ENCODE results near the gene TMEM154.

TMEM154 gene

DNA sequence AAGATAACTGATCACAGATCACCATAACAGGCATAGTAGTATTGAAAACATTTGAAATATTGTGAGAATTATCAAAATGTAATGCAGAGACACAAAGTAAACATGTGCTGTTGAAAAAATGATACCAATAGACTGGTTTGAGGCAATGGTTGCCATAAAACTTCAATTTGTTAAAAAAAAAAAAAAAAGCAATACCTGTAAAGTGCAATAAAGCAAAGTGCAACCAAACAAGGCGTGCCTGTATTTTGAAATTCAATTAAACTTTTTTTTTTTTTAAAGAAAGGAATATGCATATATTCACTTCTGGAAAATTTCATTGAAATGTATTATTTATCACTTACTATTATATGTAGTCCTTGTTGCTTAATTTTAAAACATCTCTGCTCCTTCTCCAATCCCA, 27.7 kb downstream of the TMEM154 start:
- no peaks in the 10 kb centered on the region for H3K79me2 ChIP-seq (ENCODE audit: control insufficient read depth, insufficient read depth, low read length, unreplicated experiment)

GRCh38 chr4:152651473-152652060, 28.2 kb downstream of the TMEM154 start:
- Histone ChIP-seq H3K79me2 (ENCODE audit: control insufficient read depth, insufficient read depth, low read length, unreplicated experiment) (no peaks in the 10 kb centered on the region), H3K27me3 (ENCODE audit: insufficient read depth, low read length) (no peaks in the 10 kb centered on the region), H3K4me1 (ENCODE audit: control insufficient read depth, insufficient read depth, low read length, unreplicated experiment) (no peaks in the 10 kb centered on the region), H3K4me3 (ENCODE audit: low read depth, low read length) (no peak overlapping the region), H3K27ac (ENCODE audit: low read depth, low read length) (no peak overlapping the region), H2AFZ (ENCODE audit: low read length, unreplicated experiment) (no peak overlapping the region), H3K36me3 (ENCODE audit: insufficient read depth, low read length) (no peaks in the 10 kb centered on the region)

More for the DNA sequence above, 27.7 kb downstream of the TMEM154 start:
- Histone ChIP-seq H3K27ac (ENCODE audit: low read depth, low read length) (no peak overlapping the region), H3K4me1 (ENCODE audit: control insufficient read depth, insufficient read depth, low read length, unreplicated experiment) (no peaks in the 10 kb centered on the region), H3K36me3 (ENCODE audit: insufficient read depth, low read length) (no peaks in the 10 kb centered on the region), H2AFZ (ENCODE audit: low read length, unreplicated experiment) (no peak overlapping the region), H3K27me3 (ENCODE audit: insufficient read depth, low read length) (no peaks in the 10 kb centered on the region), H3K4me3 (ENCODE audit: low read depth, low read length) (no peak overlapping the region)

GRCh38 chr4:152646221-152646620, 33.6 kb downstream of the TMEM154 start:
- Histone ChIP-seq H3K79me2 (ENCODE audit: control insufficient read depth, insufficient read depth, low read length, unreplicated experiment) (no peaks in the 10 kb centered on the region), H3K4me3 (ENCODE audit: low read depth, low read length) (no peak overlapping the region), H3K4me1 (ENCODE audit: control insufficient read depth, insufficient read depth, low read length, unreplicated experiment) (no peaks in the 10 kb centered on the region), H3K27ac (ENCODE audit: low read depth, low read length) (no peak overlapping the region), H3K27me3 (ENCODE audit: insufficient read depth, low read length) (no peaks in the 10 kb centered on the region), H2AFZ (ENCODE audit: low read length, unreplicated experiment) (no peak overlapping the region), H3K36me3 (ENCODE audit: insufficient read depth, low read length) (no peaks in the 10 kb centered on the region)

- no peaks in the 10 kb centered on the region for H3K27me3 ChIP-seq (ENCODE audit: insufficient read depth, low read length)
- H3K4me1 ChIP-seq (ENCODE audit: control insufficient read depth, insufficient read depth, low read length, unreplicated experiment) = no peaks in the 10 kb centered on the region
- H3K36me3 ChIP-seq (ENCODE audit: insufficient read depth, low read length) = no peaks in the 10 kb centered on the region
- no peak overlapping the region for H3K27ac ChIP-seq (ENCODE audit: low read depth, low read length)
- no peaks in the 10 kb centered on the region for H3K79me2 ChIP-seq (ENCODE audit: control insufficient read depth, insufficient read depth, low read length, unreplicated experiment)
- H2AFZ ChIP-seq (ENCODE audit: low read length, unreplicated experiment) = no peak overlapping the region
- H3K4me3 ChIP-seq (ENCODE audit: low read depth, low read length) = no peak overlapping the region
Measured at GRCh38 chr4:152644130-152644529, 35.7 kb downstream of the TMEM154 start.

DNA sequence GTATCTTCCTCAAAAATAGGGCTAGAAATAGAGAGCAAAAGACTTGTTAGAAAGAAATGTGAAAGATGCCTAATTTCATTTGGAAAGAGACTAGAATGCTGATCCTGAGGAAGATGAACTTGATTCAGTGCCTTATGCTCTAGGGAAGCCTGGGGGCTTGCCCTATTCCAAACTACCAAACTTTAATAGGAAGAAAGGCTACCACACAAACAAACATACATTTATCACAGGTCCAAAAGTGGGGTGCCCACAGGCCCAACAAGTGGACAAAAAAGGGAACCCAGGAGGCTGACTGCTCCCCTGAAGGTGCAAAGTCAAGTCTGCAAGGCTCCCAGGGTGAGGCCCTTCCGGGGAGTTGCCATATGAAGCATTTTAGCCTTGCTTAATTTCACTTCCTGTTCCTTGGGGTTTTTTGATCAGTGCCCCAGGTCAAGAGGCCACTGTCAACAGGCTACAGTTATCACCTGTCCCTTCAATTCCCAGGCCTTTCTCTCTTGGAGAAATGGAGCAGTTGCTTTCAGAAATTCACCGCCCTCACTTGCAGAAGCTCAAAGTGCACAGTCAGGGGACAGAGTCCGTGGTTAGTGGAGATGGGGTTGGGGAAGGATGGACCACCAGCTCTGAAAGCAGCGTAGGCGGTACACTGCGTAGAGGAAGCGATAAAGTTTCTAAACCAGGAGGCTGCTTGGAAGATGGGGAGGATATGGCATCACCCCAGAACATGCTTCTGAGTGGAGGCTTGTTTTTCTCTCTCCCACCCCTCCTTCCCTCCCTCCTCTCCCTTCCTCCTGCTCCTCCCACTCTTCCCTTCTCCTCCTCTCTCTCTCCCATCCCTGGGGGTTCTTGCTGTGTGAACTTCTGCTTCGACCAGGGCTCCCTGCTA, 36.4 kb downstream of the TMEM154 start:
- Histone ChIP-seq H3K36me3 (ENCODE audit: insufficient read depth, low read length) (no peaks in the 10 kb centered on the region), H3K79me2 (ENCODE audit: control insufficient read depth, insufficient read depth, low read length, unreplicated experiment) (no peaks in the 10 kb centered on the region), H3K4me1 (ENCODE audit: control insufficient read depth, insufficient read depth, low read length, unreplicated experiment) (no peaks in the 10 kb centered on the region), H2AFZ (ENCODE audit: low read length, unreplicated experiment) (no peak overlapping the region), H3K4me3 (ENCODE audit: low read depth, low read length) (no peak overlapping the region), H3K27ac (ENCODE audit: low read depth, low read length) (no peak overlapping the region), H3K27me3 (ENCODE audit: insufficient read depth, low read length) (no peaks in the 10 kb centered on the region)

DNA sequence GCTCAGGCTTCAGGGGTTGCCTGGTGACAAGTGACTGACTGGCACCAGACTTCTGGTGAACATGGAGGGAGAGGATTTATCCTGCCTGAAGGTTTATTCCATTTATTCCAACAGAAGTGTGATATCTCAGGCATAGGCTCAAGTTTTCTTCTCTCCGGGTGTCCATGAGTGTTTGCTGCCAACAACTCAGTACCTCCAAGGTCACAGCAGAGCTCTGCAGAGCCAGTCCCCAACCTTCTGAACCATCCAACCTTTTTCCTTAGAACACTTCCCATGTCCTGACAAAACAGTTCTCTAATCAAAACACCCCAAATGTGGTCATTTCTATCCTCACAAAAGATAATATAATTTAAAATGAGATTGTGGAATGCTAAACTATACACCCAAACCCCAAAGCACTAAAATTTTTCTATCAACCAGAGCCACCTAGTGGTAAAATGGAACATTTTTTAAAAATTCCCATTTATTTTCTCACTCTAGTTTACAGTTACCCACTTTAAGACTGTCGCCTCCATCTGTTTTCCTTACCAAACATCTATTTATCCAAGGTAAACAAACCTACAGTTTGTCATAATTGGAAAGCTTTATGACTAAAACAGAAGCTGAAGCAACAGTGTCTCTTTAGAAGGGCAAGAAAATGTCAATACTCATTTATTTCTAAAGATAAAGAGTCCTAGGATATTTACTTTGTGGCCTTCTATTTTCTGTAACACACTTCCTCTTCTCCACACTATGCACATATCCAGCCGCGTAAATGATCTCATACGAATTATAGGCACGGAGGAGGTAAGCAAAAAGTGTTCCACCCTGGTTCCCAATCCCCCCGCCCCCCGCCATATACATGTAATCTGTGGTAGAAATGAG, 39.5 kb downstream of the TMEM154 start:
- H3K27me3 ChIP-seq (ENCODE audit: insufficient read depth, low read length) = no peaks in the 10 kb centered on the region
- H3K4me3 ChIP-seq (ENCODE audit: low read depth, low read length) = no peak overlapping the region
- peak overlapping the region; percentile 58 for H2AFZ ChIP-seq (ENCODE audit: low read length, unreplicated experiment)
- no peaks in the 10 kb centered on the region for H3K4me1 ChIP-seq (ENCODE audit: control insufficient read depth, insufficient read depth, low read length, unreplicated experiment)
- H3K36me3 ChIP-seq (ENCODE audit: insufficient read depth, low read length) = no peaks in the 10 kb centered on the region
- no peaks in the 10 kb centered on the region for H3K79me2 ChIP-seq (ENCODE audit: control insufficient read depth, insufficient read depth, low read length, unreplicated experiment)
- H3K27ac ChIP-seq (ENCODE audit: low read depth, low read length) = no peak overlapping the region

- Histone ChIP-seq H3K27me3 (ENCODE audit: insufficient read depth, low read length) (no peaks in the 10 kb centered on the region), H2AFZ (ENCODE audit: low read length, unreplicated experiment) (no peak overlapping the region), H3K27ac (ENCODE audit: low read depth, low read length) (no peak overlapping the region), H3K4me1 (ENCODE audit: control insufficient read depth, insufficient read depth, low read length, unreplicated experiment) (no peaks in the 10 kb centered on the region), H3K79me2 (ENCODE audit: control insufficient read depth, insufficient read depth, low read length, unreplicated experiment) (no peaks in the 10 kb centered on the region), H3K4me3 (ENCODE audit: low read depth, low read length) (no peak overlapping the region), H3K36me3 (ENCODE audit: insufficient read depth, low read length) (no peaks in the 10 kb centered on the region)
Measured at GRCh38 chr4:152635851-152636250, 43.9 kb downstream of the TMEM154 start.

- Histone ChIP-seq H3K79me2 (ENCODE audit: control insufficient read depth, insufficient read depth, low read length, unreplicated experiment) (no peaks in the 10 kb centered on the region), H3K27me3 (ENCODE audit: insufficient read depth, low read length) (no peaks in the 10 kb centered on the region), H3K27ac (ENCODE audit: low read depth, low read length) (no peak overlapping the region)
Measured at GRCh38 chr4:152634110-152634760, 45.6 kb downstream of the TMEM154 start.

DNA sequence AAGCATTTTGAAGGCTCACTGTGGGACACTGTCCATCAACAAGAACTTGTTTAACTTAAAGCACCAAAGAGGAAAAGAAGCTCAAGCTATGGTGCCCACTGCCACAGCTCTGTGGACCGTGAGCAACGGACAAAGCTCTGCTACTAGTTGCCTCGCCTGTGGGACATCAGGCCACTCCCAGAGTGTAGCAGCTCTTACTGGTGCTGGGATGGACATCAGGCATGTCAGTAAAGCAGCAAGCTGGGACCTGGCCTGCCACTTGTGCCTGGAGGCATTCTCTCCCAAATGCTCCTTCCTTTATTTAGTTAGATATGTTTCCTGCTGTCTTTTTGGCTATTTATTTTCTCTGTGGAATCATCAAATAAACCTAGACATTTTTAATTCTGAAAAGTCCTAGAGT, 46.7 kb downstream of the TMEM154 start:
- no peak overlapping the region for H2AFZ ChIP-seq (ENCODE audit: low read length, unreplicated experiment)
- H3K4me3 ChIP-seq (ENCODE audit: low read depth, low read length) = no peak overlapping the region
- H3K36me3 ChIP-seq (ENCODE audit: insufficient read depth, low read length) = no peaks in the 10 kb centered on the region
- H3K79me2 ChIP-seq (ENCODE audit: control insufficient read depth, insufficient read depth, low read length, unreplicated experiment) = no peaks in the 10 kb centered on the region
- H3K27ac ChIP-seq (ENCODE audit: low read depth, low read length) = no peak overlapping the region
- no peaks in the 10 kb centered on the region for H3K27me3 ChIP-seq (ENCODE audit: insufficient read depth, low read length)
- H3K4me1 ChIP-seq (ENCODE audit: control insufficient read depth, insufficient read depth, low read length, unreplicated experiment) = no peaks in the 10 kb centered on the region

More at GRCh38 chr4:152634110-152634760, 45.6 kb downstream of the TMEM154 start:
- no peaks in the 10 kb centered on the region for H3K4me1 ChIP-seq (ENCODE audit: control insufficient read depth, insufficient read depth, low read length, unreplicated experiment)
- no peaks in the 10 kb centered on the region for H3K36me3 ChIP-seq (ENCODE audit: insufficient read depth, low read length)
- no peak overlapping the region for H2AFZ ChIP-seq (ENCODE audit: low read length, unreplicated experiment)
- H3K4me3 ChIP-seq (ENCODE audit: low read depth, low read length) = no peak overlapping the region

DNA sequence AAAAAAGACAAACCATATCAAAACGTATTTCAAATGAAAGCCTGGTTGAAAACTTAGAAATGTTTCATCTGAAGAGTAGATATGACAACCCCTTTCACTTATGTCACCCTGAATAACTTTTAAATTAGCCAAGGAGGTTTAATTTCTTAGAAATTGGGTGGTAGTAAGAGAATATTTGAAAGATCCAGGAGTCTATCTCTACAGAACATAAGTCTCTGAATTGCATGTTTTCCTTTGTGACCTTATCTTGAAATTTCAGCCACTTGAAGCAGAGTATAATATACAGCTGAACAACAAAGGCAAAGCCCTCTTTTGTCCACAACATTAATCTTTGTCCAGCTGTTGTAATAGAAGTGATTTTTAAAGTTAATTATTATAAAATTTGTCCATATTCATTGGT, 49.5 kb downstream of the TMEM154 start:
- Histone ChIP-seq H3K4me1 (ENCODE audit: control insufficient read depth, insufficient read depth, low read length, unreplicated experiment) (no peaks in the 10 kb centered on the region), H3K36me3 (ENCODE audit: insufficient read depth, low read length) (0 out of 2 replicates have a peak, but pooled peaks cover 2% of the 10 kb centered on the region), H3K27ac (ENCODE audit: low read depth, low read length) (no peak overlapping the region), H2AFZ (ENCODE audit: low read length, unreplicated experiment) (no peak overlapping the region), H3K27me3 (ENCODE audit: insufficient read depth, low read length) (no peaks in the 10 kb centered on the region), H3K79me2 (ENCODE audit: control insufficient read depth, insufficient read depth, low read length, unreplicated experiment) (no peaks in the 10 kb centered on the region), H3K4me3 (ENCODE audit: low read depth, low read length) (no peak overlapping the region)
